NOMO-1 treated with dmso at 0.1 percent for 144 hours (cell line): Measurements from ENCODE around the gene FSTL4.

Experiments
- DNase-seq: peaks from one replicate; lab custom pipeline; 2025; ENCODE audit not compliant: unreplicated experiment; lab: John Stamatoyannopoulos, UW

FSTL4 gene

DNA sequence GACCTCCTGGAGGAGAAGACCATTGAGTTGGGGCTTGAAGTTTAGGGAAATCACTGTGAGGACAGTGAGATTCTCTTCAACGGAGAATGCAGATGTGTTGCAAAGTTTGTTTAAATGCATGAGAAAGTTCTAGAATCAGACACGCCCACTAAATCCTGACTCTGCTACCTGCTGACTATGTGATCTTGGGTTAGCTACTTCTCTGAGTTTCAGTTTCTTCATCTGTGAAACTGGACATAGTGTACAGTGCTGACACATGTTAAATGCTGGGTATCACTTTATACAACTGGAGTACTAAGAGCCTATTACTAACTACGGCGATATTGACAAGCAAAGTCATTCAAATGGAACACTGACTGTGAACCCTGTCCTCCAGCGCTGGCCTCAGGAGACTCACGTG, 305.1 kb downstream of the FSTL4 start:
- DNase-seq, result no peak

GRCh38 chr5:133304707-133305216, 307.6 kb downstream of the FSTL4 start:
- no peak for DNase-seq

- DNase-seq, result no peak
Observed at GRCh38 chr5:133304178-133304577, 308.2 kb downstream of the FSTL4 start.

- no peak for DNase-seq
Observed at GRCh38 chr5:133303298-133303697, 309.0 kb downstream of the FSTL4 start.

- DNase-seq, result no peak
Observed at GRCh38 chr5:133299728-133300127, 312.6 kb downstream of the FSTL4 start.

DNA sequence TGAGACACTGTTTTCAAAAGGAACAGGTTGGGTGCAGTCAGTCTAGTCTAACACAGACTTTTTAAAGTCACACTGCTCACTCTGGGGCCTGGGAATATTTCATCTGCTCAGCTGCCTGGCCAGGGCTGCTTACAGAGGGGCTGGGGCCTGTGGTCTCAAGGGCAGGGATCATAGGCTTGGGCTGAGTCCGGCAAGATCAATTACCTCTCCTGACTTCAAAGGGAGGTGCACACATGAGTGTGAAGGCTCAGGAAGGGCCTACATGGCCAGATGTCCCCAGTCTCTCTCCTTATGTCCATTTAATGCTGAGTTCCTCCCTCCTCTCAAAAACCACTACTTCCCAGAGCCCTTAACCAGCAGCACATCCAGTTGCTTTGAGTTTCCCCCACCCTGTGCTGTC, 313.3 kb downstream of the FSTL4 start:
- DNase-seq, result no peak

DNA sequence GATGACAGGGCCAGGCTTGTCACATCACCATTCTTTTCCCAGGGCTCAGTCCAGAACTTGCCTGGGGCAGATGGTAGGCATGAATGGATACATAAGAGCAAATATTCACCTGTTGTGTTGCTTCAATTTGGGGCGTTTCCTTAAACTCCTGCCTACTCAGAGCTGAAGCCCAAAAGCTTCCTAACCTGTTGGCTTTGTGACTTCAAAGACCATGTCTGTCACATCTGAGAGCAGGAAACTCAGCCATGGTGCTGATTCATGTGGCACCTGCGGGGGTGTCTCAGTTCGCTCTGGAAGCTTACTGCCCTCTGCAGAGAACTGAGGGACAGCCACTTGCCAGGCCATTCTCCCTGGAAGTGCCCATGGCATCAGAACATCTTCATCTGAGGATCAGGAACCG, 313.9 kb downstream of the FSTL4 start:
- no peak for DNase-seq

DNA sequence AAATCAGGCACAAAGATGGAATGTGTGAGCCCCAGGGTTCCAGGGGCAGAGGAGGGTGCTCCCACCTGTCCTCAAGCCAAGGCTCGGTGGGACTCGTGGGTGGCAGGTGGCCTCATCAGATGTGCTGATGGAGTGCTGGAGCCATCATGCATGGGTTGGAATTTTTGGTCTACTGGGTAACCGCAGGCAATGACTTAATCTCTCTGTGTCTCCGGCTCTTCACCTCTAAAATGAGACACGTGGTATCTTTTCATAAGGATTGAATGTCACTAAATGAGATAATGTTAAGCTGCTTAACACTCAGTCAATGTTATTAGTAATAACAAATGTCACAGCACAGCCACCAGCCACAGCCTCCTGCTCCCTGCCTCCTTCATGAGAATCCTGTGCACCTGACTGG, 315.0 kb downstream of the FSTL4 start:
- DNase-seq, result no peak

- DNase-seq, result no peak
Observed at GRCh38 chr5:133296624-133297023, 315.7 kb downstream of the FSTL4 start.

- DNase-seq, result no peak
Observed at GRCh38 chr5:133295520-133295919, 316.8 kb downstream of the FSTL4 start.

DNA sequence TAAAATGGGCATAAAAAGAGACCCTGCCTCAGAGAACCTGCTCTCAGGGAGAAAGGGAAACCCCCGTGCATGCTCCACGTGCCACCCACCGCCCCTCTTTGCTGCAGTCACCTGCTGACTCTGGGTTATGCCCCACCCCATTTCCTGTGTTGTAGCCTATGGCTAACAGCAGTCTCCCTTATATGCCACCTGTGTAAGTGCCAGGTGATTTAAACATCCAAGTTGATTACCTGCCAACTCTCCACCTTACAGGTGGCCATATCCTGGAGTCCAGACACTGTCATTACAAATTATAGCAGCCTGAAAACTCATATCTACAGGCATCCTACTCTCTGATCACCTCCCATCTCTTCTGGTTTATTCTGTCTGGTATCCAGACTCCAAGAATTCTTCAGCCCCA, 318.0 kb downstream of the FSTL4 start:
- no peak for DNase-seq

GRCh38 chr5:133293960-133294359, 318.4 kb downstream of the FSTL4 start:
- no peak for DNase-seq

GRCh38 chr5:133292300-133292699, 320.0 kb downstream of the FSTL4 start:
- DNase-seq, result no peak

- DNase-seq, result no peak
Observed at GRCh38 chr5:133291524-133291923, 320.8 kb downstream of the FSTL4 start.

DNA sequence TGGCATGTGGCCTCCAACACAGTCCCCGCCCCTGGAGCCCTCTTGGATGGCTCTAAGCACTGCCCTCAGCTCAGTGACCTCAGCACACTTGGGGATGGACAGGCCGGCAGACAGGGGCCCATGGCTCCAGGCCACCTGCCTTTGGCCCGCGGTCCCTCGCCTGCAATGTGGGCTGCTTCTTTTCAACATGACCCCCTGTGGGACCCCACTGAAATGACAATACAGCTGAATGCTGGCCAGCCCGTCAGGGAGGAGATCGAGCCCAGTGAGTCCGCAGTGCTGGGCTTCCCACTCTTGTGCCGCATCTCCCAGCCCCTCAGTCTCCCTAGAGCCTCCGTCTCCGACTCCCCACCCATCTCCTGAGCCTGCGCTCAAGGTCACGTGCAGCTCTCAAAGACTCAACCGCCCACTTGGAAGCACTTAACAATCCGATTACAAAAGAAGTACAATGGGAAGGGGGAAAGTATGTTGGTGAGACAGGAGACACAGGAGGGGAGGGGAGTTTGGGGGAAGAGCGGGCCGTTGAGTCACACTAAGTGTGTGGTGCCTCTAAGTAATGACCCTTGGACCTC, 321.6 kb downstream of the FSTL4 start:
- DNase-seq, result no peak

- no peak for DNase-seq
Observed at GRCh38 chr5:133289686-133290367, 322.5 kb downstream of the FSTL4 start.

GRCh38 chr5:133287500-133287899, 324.8 kb downstream of the FSTL4 start:
- no peak for DNase-seq

DNA sequence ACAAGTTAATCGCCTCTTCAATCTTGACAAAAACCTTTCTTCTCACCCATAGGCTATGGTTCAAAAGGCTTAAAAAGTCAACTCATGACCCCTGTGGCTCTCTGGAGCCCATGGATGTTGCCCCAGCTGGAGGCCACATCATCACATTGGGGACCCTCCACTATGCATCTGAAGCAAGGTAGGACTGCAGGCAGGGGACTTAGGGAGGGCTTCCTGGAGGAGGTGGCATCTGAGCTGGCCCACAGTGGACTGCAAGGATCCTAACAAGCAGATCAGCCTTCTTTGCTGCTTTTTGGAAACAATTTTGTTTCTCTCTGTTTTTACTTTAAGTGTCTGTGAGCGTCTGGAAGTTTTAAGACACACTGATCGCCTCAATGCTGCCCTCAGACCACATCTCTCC, 325.9 kb downstream of the FSTL4 start:
- DNase-seq, result no peak

- no peak for DNase-seq
Observed at GRCh38 chr5:133285583-133286021, 326.7 kb downstream of the FSTL4 start.

- no peak for DNase-seq
Observed at GRCh38 chr5:133284306-133284705, 328.0 kb downstream of the FSTL4 start.

DNA sequence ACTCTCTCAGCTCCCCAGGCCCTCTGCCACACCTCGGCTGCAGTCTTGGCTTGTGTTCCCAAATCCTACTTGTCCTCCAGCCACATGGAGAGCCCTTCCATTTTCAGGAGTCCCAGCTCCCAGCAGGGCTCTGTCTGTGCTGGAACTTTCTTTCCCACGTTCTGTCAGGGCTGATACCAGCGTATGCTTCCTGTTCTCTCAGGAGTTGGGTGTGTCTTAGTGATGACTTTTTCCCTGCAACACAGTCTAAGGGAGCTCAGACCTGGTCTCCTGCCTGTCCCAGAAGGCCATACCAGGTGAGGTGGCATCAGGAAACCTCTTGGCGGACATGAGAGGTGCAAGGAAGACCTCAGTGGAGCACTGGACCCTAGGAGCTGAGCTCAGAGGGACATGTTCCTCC, 334.0 kb downstream of the FSTL4 start:
- no peak for DNase-seq

DNA sequence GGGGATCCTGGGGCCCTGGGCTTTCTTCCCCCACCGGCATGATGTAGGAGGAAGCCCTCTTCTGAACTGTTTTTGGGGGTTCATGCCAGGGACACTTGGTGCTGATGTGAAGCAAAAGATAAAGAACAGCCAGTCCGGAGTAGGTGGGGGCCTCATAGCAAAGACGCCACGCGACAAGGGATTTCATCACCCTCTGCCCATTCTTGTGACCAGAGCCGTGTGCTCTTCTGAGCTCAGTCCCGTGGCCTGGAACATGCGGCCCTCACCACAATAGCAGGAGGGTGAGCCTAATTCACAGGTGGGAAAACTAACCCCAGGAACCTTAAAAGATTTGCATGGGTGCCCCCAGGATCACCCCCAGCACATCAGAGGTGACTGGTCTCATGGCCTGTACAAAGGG, 334.6 kb downstream of the FSTL4 start:
- DNase-seq, result no peak

GRCh38 chr5:133276171-133276570, 336.2 kb downstream of the FSTL4 start:
- DNase-seq, result no peak
